HG03460 (cell line): ENCODE results near the gene PRKACG.
A peak's percentile ranks its signal among the peaks of the same experiment; 100 is the strongest.

Experiments
- ATAC-seq: cut with Tn5 transposase; IDR thresholded peaks from one replicate; pipeline ENCODE4 v1.9.1; 2021; ENCODE audit not compliant: unreplicated experiment

The PRKACG gene

DNA sequence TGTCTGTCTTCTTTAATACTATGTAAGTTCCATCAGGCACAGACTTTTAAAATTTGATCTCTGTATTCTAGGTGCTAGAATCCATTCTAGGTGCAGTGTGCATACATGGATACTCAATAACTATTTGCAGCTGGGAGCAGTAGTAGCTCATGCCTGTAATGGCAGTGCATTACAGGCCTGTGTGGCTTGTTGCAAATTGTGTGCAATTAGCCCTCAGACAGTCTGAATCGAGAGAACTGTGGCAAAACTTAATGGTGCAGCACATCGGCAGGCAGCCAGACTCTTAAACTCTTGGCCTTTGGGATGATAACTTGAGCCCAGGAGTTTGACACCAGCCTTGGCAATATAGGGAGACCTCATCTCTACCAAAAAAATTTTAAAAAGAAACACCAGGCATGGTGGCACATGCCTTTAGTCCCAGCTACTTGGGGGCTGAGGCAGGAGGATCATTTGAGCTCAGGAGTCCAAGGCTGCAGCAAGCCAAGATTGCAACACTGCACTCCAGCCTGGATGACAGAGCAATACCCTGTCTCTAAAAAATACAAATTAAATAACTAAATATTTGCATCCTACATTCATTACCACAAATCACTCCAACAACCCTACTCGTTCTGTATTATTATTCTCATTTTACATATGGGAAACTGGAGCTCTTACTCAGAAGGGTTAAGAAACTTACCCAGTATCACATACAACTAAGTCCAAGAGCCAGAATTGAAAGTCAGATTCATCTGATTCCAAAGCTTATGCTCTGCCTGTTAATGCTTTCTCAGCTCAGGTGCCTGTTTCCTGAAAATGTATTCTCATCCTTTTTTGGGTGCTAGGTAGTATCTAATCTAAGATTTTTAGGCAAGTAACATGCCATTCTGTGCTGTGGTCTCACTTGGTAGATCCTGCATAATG lies 30.1 kb downstream of the PRKACG start:
- no peak for ATAC-seq

- no peak for ATAC-seq
Measured at GRCh38 chr9:68983008-68983411, 30.9 kb downstream of the PRKACG start.

DNA sequence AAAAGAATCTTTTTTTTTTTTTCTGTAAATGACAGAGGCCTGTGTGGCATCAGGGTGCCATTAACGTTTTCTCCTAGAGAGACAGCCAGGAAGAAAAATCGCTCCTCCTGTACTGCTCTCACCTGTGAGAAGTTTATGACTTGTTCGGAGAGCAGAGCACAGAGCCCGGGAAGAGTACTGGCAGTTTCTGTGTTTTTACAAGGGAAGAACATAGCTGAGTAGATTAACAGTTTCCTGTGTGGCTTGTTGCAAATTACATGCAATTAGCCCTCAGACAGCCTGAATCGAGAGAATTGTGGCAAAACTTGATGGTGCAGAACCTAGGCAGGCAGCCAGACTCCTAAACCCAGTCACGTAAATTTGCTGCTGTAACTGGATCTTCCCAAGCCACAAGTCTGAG lies 32.1 kb downstream of the PRKACG start:
- peak; percentile 56 for ATAC-seq

DNA sequence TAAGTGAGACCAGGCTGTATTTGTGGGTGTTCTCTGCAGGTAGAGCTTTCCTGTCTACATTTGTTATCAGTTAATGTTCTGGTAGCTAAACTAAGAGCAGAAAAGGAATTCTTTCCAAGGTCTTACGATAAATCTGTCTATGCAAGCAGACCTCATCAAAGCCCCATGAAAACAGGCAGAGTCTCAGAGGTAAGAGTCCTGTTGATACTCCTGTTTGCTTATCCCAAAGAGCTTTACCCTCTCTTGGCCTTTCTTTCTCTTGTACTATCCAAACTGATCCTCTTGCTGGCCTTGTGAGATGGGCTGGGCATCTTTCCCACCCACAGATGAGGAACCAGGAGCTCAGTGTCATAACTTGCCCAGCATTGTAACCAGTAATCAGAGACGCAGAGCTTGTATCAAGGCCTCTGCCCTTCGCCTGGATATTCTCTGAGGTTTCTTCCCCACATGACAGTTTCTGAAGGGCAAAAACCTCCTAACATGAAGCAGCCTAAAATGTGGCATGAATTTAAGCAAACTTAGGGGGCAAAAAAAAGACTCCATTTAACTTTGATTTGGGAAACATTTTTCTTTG lies 33.5 kb downstream of the PRKACG start:
- no peak for ATAC-seq

DNA sequence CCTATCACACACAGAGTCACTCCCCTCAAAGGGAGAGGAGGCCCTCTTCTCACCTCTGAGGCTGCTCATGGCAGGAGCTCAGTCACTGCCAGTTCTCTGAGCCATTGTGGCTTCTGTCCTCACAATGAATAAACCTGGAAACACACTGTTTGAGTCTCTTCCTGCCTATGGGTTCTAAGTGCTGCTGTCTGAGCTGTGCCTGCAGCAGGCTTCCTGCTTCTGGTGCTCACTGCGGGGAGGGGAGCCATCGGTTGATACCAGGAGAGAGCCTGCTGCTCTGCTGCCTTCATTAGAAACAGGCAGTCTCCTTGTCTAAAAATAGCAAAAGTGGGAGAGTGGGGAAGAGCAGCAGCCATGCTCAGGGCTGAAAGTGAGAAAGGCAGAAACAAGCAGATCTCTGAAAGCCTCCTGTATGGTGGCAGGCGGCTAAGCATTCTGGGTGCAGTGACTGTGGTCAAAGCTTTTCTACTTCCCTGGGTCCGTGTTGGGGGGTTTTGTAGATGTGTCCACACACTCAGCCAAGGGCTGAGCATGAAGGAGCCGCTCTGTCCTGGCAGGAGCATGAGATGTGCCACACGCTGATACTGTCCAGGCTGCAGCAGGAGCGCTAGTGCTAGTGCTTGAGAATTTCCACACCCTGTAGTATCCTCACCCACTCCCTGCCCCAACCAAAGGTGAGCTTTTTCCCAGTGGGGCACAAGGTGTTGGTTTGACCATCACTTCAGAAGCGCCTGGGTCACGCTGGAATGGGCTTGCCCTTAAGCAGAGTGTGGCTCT lies 34.2 kb downstream of the PRKACG start:
- no peak for ATAC-seq

DNA sequence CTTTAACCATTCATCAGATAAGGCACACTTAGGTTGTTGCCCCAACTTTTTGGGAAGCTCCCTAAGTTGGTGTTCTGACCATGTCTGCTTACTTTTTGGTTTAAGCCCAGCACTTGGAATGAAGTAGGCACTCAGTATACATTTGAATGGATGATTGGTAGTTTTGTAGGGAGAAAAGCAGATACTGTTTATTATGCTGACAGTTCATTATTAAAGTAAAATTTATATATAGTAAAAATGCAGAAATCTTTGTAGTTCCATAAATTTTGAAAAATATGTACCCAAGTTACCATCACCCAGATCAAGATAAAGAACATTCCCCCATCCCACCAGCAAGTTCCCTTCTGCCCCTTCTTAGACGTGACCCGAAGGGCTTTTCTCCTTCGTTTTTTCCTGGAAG lies 35.4 kb downstream of the PRKACG start:
- no peak for ATAC-seq

- ATAC-seq: no peak
Measured at GRCh38 chr9:68978066-68978465, 35.8 kb downstream of the PRKACG start.

DNA sequence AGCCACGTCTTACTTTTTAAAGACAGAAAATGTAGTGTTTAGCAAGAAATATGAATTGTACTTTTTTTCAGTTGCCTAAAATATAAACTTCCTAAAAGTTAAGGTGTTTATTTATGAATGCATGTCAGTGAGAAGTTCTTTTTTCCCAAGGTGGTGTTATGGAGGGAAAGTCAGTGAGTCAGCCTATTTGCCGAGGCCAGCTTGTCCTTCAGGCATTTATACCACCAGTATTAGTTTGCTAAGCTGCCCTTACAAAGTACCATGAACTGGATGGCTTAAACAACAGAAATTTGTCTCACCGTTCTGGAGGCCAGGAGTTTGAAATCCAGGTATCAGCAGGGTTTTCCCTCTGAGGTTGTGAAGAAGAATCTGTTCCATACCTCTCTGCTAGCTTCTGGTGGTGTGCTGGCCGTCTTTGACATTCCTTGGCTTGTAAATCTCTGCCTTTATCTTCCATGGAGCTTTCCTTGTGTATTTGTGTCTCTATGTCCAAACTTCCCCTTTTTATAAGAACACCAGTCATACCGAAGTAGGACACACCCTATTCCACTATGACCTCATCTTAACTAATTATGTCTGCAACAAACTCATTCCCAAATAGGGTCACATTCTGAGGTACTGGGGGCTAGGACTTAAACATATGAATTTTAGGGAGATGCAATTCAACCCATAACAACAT lies 38.4 kb downstream of the PRKACG start:
- no peak for ATAC-seq

- ATAC-seq: peak; percentile 17
Measured at GRCh38 chr9:68974901-68975300, 39.0 kb downstream of the PRKACG start.

DNA sequence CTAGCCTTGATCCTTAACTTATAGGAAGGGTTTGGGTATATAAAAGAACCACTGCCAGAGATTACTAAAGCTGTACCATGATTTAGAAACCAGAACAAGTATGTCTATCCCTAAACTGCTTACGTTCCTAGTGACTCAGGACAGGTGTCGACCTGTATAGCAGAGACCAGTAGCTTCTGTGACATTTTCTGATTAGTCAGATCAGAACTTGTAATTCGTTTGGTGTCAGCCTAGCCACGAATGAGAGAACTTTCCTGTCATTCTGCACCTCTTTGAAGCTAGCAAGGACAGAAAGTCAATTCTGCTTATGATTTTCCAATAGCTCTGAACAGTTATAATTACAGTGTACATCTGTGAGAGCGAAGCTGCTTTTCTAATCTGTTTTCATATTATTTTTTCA lies 39.5 kb downstream of the PRKACG start:
- ATAC-seq: peak; percentile 78

DNA sequence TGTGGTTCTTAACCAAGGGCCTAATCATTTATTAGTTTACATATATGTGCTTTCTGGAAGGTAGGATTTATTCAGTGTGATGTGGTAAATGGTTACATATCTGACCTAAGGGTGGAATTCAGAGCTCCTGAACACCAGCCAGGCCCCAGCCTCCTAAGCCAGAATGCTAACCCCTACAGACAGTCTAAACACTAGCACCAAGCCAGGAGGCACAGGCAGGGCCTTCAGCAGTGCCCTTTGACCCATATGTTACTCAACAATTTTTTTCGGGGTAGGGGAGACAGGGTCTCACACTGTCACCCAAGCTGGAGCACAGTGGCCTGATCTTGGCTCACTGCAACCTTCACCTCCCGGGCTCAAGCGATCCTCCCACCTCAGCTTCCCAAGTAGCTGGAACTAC lies 40.3 kb downstream of the PRKACG start:
- ATAC-seq: no peak

DNA sequence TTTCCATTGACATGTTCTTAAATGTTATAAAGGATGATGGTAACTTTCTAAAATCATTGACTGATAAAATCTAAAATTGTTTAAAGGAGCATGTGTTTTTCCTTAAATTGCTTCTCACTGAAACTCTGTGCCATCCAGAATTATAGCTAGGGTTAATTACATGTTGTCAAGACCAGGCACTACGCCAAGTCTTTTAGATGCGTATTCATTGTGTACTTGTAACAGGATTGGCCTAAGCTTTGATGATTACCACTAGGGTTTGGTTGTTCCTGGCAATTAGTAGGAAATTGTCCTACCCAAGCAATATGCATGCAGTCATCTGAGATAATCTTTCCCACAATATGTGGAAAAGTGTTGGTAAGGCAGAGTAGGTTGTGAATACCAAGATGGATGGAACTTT lies 43.8 kb downstream of the PRKACG start:
- ATAC-seq: no peak

DNA sequence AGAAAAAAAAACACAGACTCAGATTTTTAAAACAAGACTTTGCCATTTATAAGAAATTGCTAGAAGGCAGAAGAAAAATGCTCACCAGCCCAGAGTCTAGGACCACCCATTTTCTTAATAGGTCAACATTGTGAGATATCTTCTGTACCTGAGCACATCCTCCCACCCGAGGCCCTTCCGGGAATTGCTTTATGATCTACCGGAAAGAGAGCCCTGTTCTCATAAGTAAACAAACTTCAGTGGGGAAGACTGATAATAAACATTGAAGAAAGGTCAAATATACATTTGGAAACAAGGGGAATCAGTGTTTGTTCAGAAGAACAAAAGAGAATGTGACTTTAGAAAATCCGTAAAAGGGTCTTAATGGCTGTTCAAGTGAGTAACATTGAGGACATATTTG lies 44.4 kb downstream of the PRKACG start:
- no peak for ATAC-seq

DNA sequence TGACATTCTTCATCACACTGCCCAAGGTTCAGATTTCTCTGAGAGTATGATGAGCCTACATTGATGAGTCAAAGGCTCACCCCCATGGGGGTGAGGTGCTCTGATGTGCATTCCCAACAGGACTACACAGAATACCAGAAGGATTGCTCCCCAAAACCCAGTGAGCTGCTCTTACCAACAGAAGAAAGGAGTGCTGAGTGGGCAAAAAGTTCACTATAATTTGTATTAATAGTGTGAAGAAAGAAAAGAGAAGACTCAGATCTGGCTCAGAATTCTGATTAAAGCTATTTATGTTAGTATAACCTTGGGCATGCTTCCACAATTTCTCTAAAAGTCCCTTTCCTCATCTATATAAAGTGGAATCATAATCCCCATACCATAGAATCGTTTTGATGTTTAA lies 46.1 kb downstream of the PRKACG start:
- ATAC-seq: no peak

DNA sequence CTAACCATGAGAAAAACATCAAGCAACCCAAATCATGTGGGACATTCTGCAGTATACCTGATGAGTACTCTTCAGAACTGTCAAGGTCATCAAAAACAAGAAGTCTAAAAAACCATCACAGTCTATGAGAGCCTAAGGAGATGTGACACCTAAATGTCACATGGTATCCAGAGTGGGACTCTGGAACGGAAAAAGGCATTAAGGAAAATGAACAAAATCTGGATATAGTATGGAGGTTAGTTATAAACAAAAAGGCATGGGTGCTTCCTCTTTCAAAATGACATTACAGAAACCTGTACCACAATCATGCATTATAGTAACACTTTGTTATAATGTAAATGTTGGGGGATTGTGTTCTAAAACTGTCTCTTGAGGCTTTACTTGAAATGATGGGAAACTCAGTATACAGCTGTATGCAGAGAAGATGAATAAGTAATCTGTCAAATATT lies 47.4 kb downstream of the PRKACG start:
- ATAC-seq: peak; percentile 76

- ATAC-seq: no peak
Measured at GRCh38 chr9:68964765-68965164, 49.1 kb downstream of the PRKACG start.

DNA sequence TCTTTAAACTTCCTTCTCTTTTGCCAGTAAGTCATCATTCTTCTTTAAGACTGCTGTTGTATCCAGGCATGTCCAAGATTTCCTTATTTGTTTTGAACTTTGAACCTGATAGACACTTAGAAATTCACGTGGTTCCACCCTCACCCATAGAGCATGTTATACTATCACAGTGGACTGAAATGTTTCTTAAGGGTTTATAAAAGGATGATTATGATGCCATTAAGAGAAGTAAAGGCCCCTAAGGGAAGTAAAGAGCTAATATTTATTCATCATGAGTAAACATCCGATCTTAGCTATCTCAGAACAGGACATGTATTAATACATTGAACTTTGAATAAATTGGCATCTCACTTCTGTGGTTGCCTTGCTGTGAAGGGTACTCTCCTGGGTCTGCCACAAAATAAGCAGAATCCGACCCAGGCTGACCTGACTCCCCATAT lies 49.8 kb downstream of the PRKACG start:
- ATAC-seq: no peak

GRCh38 chr9:68963416-68963815 lies 50.5 kb downstream of the PRKACG start:
- ATAC-seq: no peak
